Keratinocyte (primary cell): ENCODE measurements around the gene SCLY.

ENCODE experiments used
- CTCF ChIP-seq, 3 experiments: IDR thresholded peaks in 1 of 3; conservative IDR thresholded peaks in 1 of 3; optimal IDR thresholded peaks in 1 of 3; 2 replicates in 2 of 3; 3 replicates in 1 of 3; pipeline versions ENCODE3 to v1.5.1; 2011; ENCODE audit warnings: low read length in 3 of 3, mild to moderate bottlenecking in 3 of 3, moderate library complexity in 2 of 3, control low read depth in 1 of 3, inconsistent platforms in 1 of 3; ENCODE audit not compliant: insufficient read depth in 2 of 3; ENCODE audit errors: extremely low read depth in 1 of 3
- EZH2 ChIP-seq: IDR thresholded peaks from one replicate; pipeline ENCODE4 v1.6.1; 2012; ENCODE audit warnings: inconsistent platforms, mild to moderate bottlenecking, low read length, moderate library complexity

- TF ChIP-seq CTCF (optimal IDR thresholded peaks at IDR 0.05 in 1 of 3, IDR thresholded peaks at IDR 0.05 in 1 of 3, conservative IDR thresholded peaks at IDR 0.05 in 1 of 3; ENCODE audit: extremely low read depth in 1 of 3, insufficient read depth in 2 of 3, low read length in 3 of 3) = no peak
- no peak for TF ChIP-seq EZH2
Measured at GRCh38 chr2:238069877-238070276, 9.1 kb downstream of the SCLY start.
